ENCODE measurements around the gene FAM111A. TPM values are rescaled to one million over a fixed set of nuclear protein-coding genes. Genes with fewer than 3 reads are reported as not detected.

Gene FAM111A
- total and polyA plus RNA-seq, 9 of the 15 experiments (the other 6 are each of a cell fraction or from before 2014, with no cell fraction given), result 14.8 to 30.6 (median 20.1) TPM

- ChIA-PET POLR2A (no interaction called here), CTCF (ENCODE audit: low intra/inter-chr PET ratio) (interaction anchor here (2.1 kb wide), 1 partner anchor 84 kb away, joined by 8 read pairs; no protein-coding TSS in a partner anchor)
- no peak for FAIRE-seq
Observed at GRCh38 chr11:59137190-59137589, 5.5 kb upstream of the FAM111A start.

More at GRCh38 chr11:59137190-59137589, 5.5 kb upstream of the FAM111A start:
- Histone ChIP-seq H3K36me3 (ENCODE audit: control insufficient read depth, insufficient read depth, low read length) (no peaks in the 10 kb centered on the region), H4K20me1 (replicated peaks; ENCODE audit: control insufficient read depth, insufficient read depth, low read length) (no peaks in the 10 kb centered on the region), H3K79me2 (ENCODE audit: control insufficient read depth, insufficient read depth, low read length) (no peaks in the 10 kb centered on the region), H3K9ac (ENCODE audit: insufficient read depth in 1 of 2, low read depth in 2 of 2, low read length in 2 of 2) (no peak overlapping the region), H3K4me1 (replicated peaks in 1 of 2; ENCODE audit: control insufficient read depth in 2 of 2, insufficient read depth in 2 of 2, low read length in 2 of 2) (peaks cover 2 to 3% of the 10 kb centered on the region in 2 experiments; a peak in 3 of 5 replicates), H3K27ac (ENCODE audit: extremely low read depth, low read depth, low read length) (no peak overlapping the region), H3K4me2 (ENCODE audit: insufficient read depth, low read length) (no peak overlapping the region), H3K9me3 (replicated peaks; ENCODE audit: control insufficient read depth, insufficient read depth, low read depth, low read length) (no peaks in the 10 kb centered on the region), H3K9me1 (ENCODE audit: control insufficient read depth, insufficient read depth, low read length) (no peaks in the 10 kb centered on the region), H3K27me3 (ENCODE audit: control insufficient read depth in 2 of 2, insufficient read depth in 2 of 2, low read length in 2 of 2) (no peaks in the 10 kb centered on the region), H3K4me3 (no peak overlapping the region), H2AFZ (ENCODE audit: low read depth, low read length) (no peak overlapping the region)
- intact Hi-C loops (cut with micrococcal nuclease), result loop anchor here (2.0 kb wide), 1 partner anchor 178 kb away; no protein-coding TSS in a partner anchor
- ATAC-seq (no peak), DNase-seq (ENCODE audit: extremely low read depth in 1 of 4, low spot score in 3 of 4) (no peak)
- no TSS peak for BruUV-seq (replicated peaks)
- TF ChIP-seq ZFP1 (CRISPR knock-in tag; IDR thresholded peaks at IDR 0.05), result no peak
- no peak for TF ChIP-seq PATZ1 (CRISPR knock-in tag; IDR thresholded peaks at IDR 0.05; ENCODE audit: borderline replicate concordance)
- no peak for TF ChIP-seq BMI1 (IDR thresholded peaks at IDR 0.05; ENCODE audit: low read length)
- no peak for TF ChIP-seq PHB2 (IDR thresholded peaks at IDR 0.05; ENCODE audit: low read depth)
- TF ChIP-seq ZNF311 (CRISPR knock-in tag; IDR thresholded peaks at IDR 0.05), result no peak
- TF ChIP-seq ZNF143 (CRISPR knock-in tag; IDR thresholded peaks at IDR 0.05), result no peak
- TF ChIP-seq SLC30A9 (CRISPR knock-in tag; IDR thresholded peaks at IDR 0.05), result no peak
- in situ Hi-C loops (cut with MboI), result loop anchor here (25.0 kb wide), 1 partner anchor 500 kb away; no protein-coding TSS in a partner anchor
- 45% methylated on average over 17 of the region's 17 CpGs for WGBS (ENCODE audit: insufficient coverage, low coverage, missing lambda C conversion rate)
